H9 (cell line): ENCODE results near the gene ANGPTL1. TPM values are rescaled to one million over a fixed set of nuclear protein-coding genes. Genes with fewer than 3 reads are reported as not detected.

Source experiments
- DNase-seq: peaks from one replicate; pipeline ENCODE4 v3.0.0-alpha.2; 2017
- H2AFZ ChIP-seq: one replicate; pipeline ENCODE4 v1.6.1; 2013; ENCODE audit warnings: mild to moderate bottlenecking, low read length, control low read depth, moderate library complexity
- H2AK5ac ChIP-seq: 2 replicates; pipeline ENCODE4 v1.6.1; 2013; ENCODE audit warnings: low read length, control low read depth, mixed read lengths; ENCODE audit not compliant: insufficient read length
- H2BK120ac ChIP-seq: one replicate; pipeline ENCODE4 v1.6.1; 2013; ENCODE audit warnings: low read depth, mild to moderate bottlenecking, low read length, control low read depth, inconsistent platforms; ENCODE audit not compliant: poor library complexity, severe bottlenecking
- H2BK12ac ChIP-seq: 2 replicates; pipeline ENCODE4 v1.6.1; 2013; ENCODE audit warnings: low read length, control low read depth, mixed read lengths, low read depth; ENCODE audit not compliant: insufficient read length
- H2BK15ac ChIP-seq: 2 replicates; pipeline ENCODE4 v1.6.1; 2013; ENCODE audit warnings: low read depth, low read length, control low read depth
- H2BK20ac ChIP-seq: one replicate; pipeline ENCODE4 v1.6.1; 2013; ENCODE audit warnings: low read depth, mild to moderate bottlenecking, low read length, control low read depth, inconsistent platforms; ENCODE audit not compliant: poor library complexity, severe bottlenecking
- H2BK5ac ChIP-seq: 2 replicates; pipeline ENCODE4 v1.6.1; 2013; ENCODE audit warnings: low read length, control low read depth, mixed read lengths; ENCODE audit not compliant: insufficient read length
- H3K14ac ChIP-seq: 2 replicates; pipeline ENCODE4 v1.6.1; 2013; ENCODE audit warnings: low read length, control low read depth; ENCODE audit not compliant: insufficient read depth
- H3K18ac ChIP-seq: 2 replicates; pipeline ENCODE4 v1.6.1; 2013; ENCODE audit warnings: low read depth, mild to moderate bottlenecking, mixed read lengths, low read length, control low read depth; ENCODE audit not compliant: insufficient read length
- H3K23ac ChIP-seq: 2 replicates; pipeline ENCODE4 v1.6.1; 2013; ENCODE audit warnings: low read length, control low read depth, mixed read lengths, low read depth; ENCODE audit not compliant: insufficient read length
- H3K23me2 ChIP-seq: 2 replicates; pipeline ENCODE4 v1.6.1; 2013; ENCODE audit warnings: low read depth, mild to moderate bottlenecking, mixed read lengths, low read length, control low read depth; ENCODE audit not compliant: insufficient read length, poor library complexity, severe bottlenecking
- H3K27ac ChIP-seq: 2 replicates; pipeline ENCODE4 v1.5.1; 2013; ENCODE audit warnings: low read length, control low read depth, mixed read lengths, low read depth; ENCODE audit not compliant: insufficient read length
- H3K27me3 ChIP-seq: 2 replicates; pipeline ENCODE4 v1.6.1; 2013; ENCODE audit warnings: low read length, control low read depth, inconsistent platforms; ENCODE audit not compliant: insufficient read depth
- H3K4ac ChIP-seq: 2 replicates; pipeline ENCODE4 v1.6.1; 2013; ENCODE audit warnings: low read depth, mild to moderate bottlenecking, control low read depth, inconsistent platforms, low read length, moderate library complexity
- H3K4me1 ChIP-seq: 2 replicates; pipeline ENCODE4 v1.6.1; 2013; ENCODE audit warnings: low read length, control low read depth, inconsistent platforms; ENCODE audit not compliant: insufficient read depth
- H3K4me2 ChIP-seq: 2 replicates; pipeline ENCODE4 v1.6.1; 2013; ENCODE audit warnings: low read length, control low read depth, mixed read lengths; ENCODE audit not compliant: insufficient read length, insufficient read depth
- H3K56ac ChIP-seq: 2 replicates; pipeline ENCODE4 v1.6.1; 2013; ENCODE audit warnings: low read depth, mild to moderate bottlenecking, mixed read lengths, low read length, control low read depth; ENCODE audit not compliant: insufficient read length
- H3K79me1 ChIP-seq: 2 replicates; pipeline ENCODE4 v1.6.1; 2013; ENCODE audit warnings: low read depth, mild to moderate bottlenecking, moderate library complexity, low read length, control low read depth, inconsistent platforms; ENCODE audit not compliant: insufficient read depth, poor library complexity, severe bottlenecking
- H3K79me2 ChIP-seq: 2 replicates; pipeline ENCODE4 v1.6.1; 2013; ENCODE audit warnings: low read length, control low read depth, inconsistent platforms; ENCODE audit not compliant: insufficient read depth
- H3K9ac ChIP-seq: 2 replicates; pipeline ENCODE4 v1.6.1; 2013; ENCODE audit warnings: low read length, control low read depth, mixed read lengths; ENCODE audit not compliant: insufficient read length; ENCODE audit errors: extremely low read depth
- H3K9me3 ChIP-seq: one replicate; pipeline ENCODE4 v1.6.1; 2013; ENCODE audit warnings: low read depth, low read length, inconsistent platforms; ENCODE audit not compliant: control insufficient read depth
- H3T11ph ChIP-seq: one replicate; pipeline ENCODE4 v1.6.1; 2013; ENCODE audit warnings: mild to moderate bottlenecking, low read length, control low read depth, inconsistent platforms
- H4K20me1 ChIP-seq: one replicate; pipeline ENCODE4 v1.6.1; 2013; ENCODE audit not compliant: control insufficient read depth, insufficient read length, insufficient read depth
- H4K5ac ChIP-seq: 2 replicates; pipeline ENCODE4 v1.6.1; 2013; ENCODE audit warnings: low read depth, mild to moderate bottlenecking, mixed read lengths, low read length, control low read depth; ENCODE audit not compliant: insufficient read length
- H4K8ac ChIP-seq: replicated peaks from 2 replicates; pipeline ENCODE4 v1.6.1; 2013; ENCODE audit warnings: low read length, control low read depth, mixed read lengths, low read depth; ENCODE audit not compliant: insufficient read length
- H4K91ac ChIP-seq: 2 replicates; pipeline ENCODE4 v1.6.1; 2013; ENCODE audit warnings: low read depth, mild to moderate bottlenecking, moderate library complexity, mixed read lengths, low read length, control low read depth; ENCODE audit not compliant: insufficient read length
- H3K27ac Mint-ChIP-seq, 3 experiments: 2 replicates in 2 of 3; 3 replicates in 1 of 3; pipeline ENCODE4 v1.8.0; 2020 to 2021; ENCODE audit warnings: mixed read lengths in 3 of 3, mild to moderate bottlenecking in 1 of 3, moderate library complexity in 1 of 3
- H3K27me3 Mint-ChIP-seq: 2 replicates; pipeline ENCODE4 v1.8.0; 2021; ENCODE audit warnings: low read depth, mild to moderate bottlenecking, moderate library complexity, mixed read lengths
- H3K36me3 Mint-ChIP-seq, 3 experiments: 2 replicates in 2 of 3; 3 replicates in 1 of 3; pipeline ENCODE4 v1.8.0; 2020 to 2021; ENCODE audit warnings: low read depth in 3 of 3, mixed read lengths in 3 of 3; ENCODE audit not compliant: insufficient read depth in 1 of 3
- H3K4me1 Mint-ChIP-seq, 2 experiments: 2 replicates each; pipeline ENCODE4 v1.8.0; 2020; ENCODE audit warnings: mixed read lengths in 2 of 2
- H3K4me3 Mint-ChIP-seq, 2 experiments: 2 replicates in 1 of 2; 3 replicates in 1 of 2; pipeline ENCODE4 v1.8.0; 2020 to 2021; ENCODE audit warnings: mild to moderate bottlenecking in 2 of 2, mixed read lengths in 2 of 2, moderate library complexity in 1 of 2
- H3K9me3 Mint-ChIP-seq, 2 experiments: 2 replicates in 1 of 2; 3 replicates in 1 of 2; pipeline ENCODE4 v1.8.0; 2020; ENCODE audit warnings: mild to moderate bottlenecking in 2 of 2, mixed read lengths in 2 of 2, moderate library complexity in 1 of 2
- CTCF ChIP-seq: fragments of 200-600 bp; sonication (generic); conservative IDR thresholded peaks from 3 replicates; pipeline ENCODE4 v1.8.0; 2021; ENCODE audit warnings: antibody characterized with exemption, mild to moderate bottlenecking
- WGBS: extraction: QIAGEN DNeasy Blood & Tissue Kit; methylation state at CpG from one replicate; pipeline ENCODE4 v1.1.7; 2013; ENCODE audit warnings: missing lambda C conversion rate, low lambda C conversion rate, mixed read lengths; ENCODE audit not compliant: insufficient read length; ENCODE audit errors: extremely low coverage; 5-methylcytosine and 5-hydroxymethylcytosine counted together
- total RNA-seq: library from RNA; stranded (reverse); gene quantifications from 2 replicates; pipeline ENCODE4 v1.2.1, GENCODE V29; 2021

The ANGPTL1 gene
- total RNA-seq, 1 experiment from 2014 or later: not detected

- Mint-ChIP-seq H3K27me3 (no peaks in the 10 kb centered on the region), H3K4me1 (peaks cover 0 to 5% of the 10 kb centered on the region in 2 experiments; a peak in 1 of 4 replicates), H3K9me3 (no peaks in the 10 kb centered on the region), H3K27ac (no peak overlapping the region; a peak in 1 of 7 replicates), H3K36me3 (peaks cover 0 to 19% (median 15%) of the 10 kb centered on the region in 3 experiments; a peak in 5 of 7 replicates), H3K4me3 (no peak overlapping the region)
- no peak overlapping the region for H2AK5ac ChIP-seq
- H3T11ph ChIP-seq: no peak overlapping the region
- H3K27ac ChIP-seq: no peak overlapping the region
- H2BK5ac ChIP-seq: no peak overlapping the region
- H3K9me3 ChIP-seq: no peaks in the 10 kb centered on the region
- TF ChIP-seq CTCF: no peak
- no peaks in the 10 kb centered on the region for H4K20me1 ChIP-seq
- DNase-seq: no peak
- H3K4me1 ChIP-seq: no peaks in the 10 kb centered on the region
- no peak overlapping the region for H2BK20ac ChIP-seq
- no peak overlapping the region for H3K4ac ChIP-seq
- H3K79me1 ChIP-seq: no peaks in the 10 kb centered on the region
- H3K4me2 ChIP-seq: no peak overlapping the region
- H4K5ac ChIP-seq: no peak overlapping the region
- no peak overlapping the region for H2AFZ ChIP-seq
- no peak overlapping the region for H3K23ac ChIP-seq
- no peaks in the 10 kb centered on the region for H3K79me2 ChIP-seq
- no peaks in the 10 kb centered on the region for H3K27me3 ChIP-seq
- H3K56ac ChIP-seq: no peak overlapping the region
- H3K9ac ChIP-seq: no peak overlapping the region
- H3K23me2 ChIP-seq: no peaks in the 10 kb centered on the region
- H3K18ac ChIP-seq: no peak overlapping the region
- no peak overlapping the region for H4K8ac ChIP-seq
- WGBS: no CpG with 5 or more reads among the region's 2 CpGs
- no peak overlapping the region for H3K14ac ChIP-seq
- no peak overlapping the region for H2BK15ac ChIP-seq
- no peak overlapping the region for H2BK120ac ChIP-seq
- H4K91ac ChIP-seq: no peak overlapping the region
- no peak overlapping the region for H2BK12ac ChIP-seq
Measured at GRCh38 chr1:178918955-178919354, 48.1 kb upstream of the ANGPTL1 start.
